CD4-positive, alpha-beta T cell treated with Interleukin-4 for 1 hour (primary cell): Measurements from ENCODE around the gene SREK1IP1.
"Not testable (repeated sequence)": the region's sequence is repeated elsewhere in the genome, so short reads cannot be mapped to it uniquely, and the experiment has no call there.

Experiments used
- DNase-seq, 2 donors: peaks; one replicate each; pipeline ENCODE4 v3.0.0-alpha.2; 2020 to 2022

The SREK1IP1 gene

DNA sequence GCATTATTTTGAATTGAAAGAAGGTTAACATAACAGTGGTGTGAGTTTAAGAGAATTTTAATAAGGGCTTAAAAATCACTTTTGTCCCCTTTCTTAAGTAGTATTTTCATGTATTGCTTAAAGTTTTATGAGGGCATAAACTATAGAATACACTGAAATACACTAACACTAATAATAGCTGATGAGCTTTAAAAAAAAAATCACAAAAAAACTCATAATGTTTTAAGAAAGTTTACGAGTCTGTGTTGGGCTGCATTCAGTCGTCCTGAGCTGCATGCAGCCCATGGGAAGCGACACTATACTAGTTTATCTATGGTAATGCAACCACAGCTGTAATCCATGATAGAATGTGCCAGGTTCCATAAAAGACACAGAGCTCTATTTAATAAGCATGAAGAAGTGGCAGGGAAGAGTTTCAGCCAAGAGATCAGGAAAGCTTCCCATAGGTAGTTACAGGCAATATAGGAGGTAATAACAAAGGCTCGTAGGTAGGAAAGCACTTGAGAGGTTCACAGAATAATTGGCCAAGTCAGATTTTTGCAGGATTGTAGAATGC, 4.5 kb downstream of the SREK1IP1 start:
- no peak for DNase-seq

DNA sequence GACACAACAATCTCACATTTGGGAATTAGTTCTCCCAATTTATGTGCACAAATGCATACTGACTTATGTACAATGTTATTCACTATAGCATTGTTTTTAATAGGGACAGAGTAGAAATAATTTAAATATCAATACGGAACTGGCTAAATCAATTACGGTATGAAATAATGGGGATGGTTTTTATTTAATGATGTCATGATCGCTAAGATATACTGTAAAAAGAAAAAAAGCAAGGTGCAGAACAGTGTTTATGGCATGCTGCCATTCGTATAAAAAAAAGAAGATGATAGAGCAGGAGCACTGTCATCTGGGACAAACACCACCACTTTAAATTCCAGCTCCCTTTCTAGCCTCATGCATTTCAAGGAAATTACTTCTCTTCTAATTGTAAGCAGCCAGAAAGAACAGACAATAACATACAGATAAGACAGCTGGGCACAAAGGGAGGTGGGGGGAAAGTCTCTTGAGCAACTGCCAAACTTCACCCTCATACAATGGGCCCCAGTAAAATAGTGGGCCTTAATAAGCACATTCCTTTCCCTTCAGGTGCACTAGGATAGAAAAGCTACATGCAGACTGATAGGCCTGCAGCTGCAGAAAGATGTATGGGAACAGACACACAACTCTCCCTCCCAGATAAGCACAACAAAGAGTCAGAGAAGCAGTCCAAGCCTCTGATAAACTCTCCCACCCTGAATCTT, 8.4 kb downstream of the SREK1IP1 start:
- no peak for DNase-seq

DNA sequence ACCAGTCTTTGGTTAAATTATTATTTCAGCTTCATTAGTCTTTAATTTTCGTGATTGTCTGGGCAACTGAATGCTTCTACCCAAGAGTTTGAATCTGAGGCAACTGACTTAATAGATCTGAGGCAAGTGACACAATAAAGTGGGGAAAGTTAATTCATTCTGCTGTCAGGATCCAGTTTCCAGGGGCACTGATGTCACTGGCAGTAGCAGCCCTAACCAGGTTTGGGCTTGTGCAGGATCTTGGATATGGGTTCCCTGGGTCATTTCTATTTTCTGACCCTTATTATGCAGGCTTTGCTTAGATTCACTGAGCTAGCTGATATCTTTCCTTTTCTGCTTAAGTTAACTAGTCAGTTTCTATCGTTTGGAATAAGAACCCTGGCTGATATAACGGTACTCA, 9.6 kb downstream of the SREK1IP1 start:
- DNase-seq, result no peak

DNA sequence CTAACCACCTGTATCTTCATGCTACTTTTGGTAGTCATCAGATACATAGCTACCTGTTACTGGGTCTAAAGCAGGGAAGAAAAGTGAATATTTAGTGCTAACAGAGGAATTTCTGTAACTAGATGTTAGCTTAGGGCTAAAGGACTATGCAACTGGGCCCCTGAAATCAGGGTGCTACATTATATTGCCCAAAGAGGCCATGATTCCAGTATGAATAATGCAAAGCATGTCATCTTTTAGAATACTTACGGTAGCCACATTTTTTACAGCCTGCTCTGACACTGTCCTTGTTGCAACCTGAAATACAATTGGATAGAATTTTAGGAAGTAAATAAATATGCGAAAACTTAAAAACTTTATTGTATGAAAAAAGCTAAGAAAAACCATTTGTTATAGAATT, 14.4 kb downstream of the SREK1IP1 start:
- DNase-seq, result no peak

DNA sequence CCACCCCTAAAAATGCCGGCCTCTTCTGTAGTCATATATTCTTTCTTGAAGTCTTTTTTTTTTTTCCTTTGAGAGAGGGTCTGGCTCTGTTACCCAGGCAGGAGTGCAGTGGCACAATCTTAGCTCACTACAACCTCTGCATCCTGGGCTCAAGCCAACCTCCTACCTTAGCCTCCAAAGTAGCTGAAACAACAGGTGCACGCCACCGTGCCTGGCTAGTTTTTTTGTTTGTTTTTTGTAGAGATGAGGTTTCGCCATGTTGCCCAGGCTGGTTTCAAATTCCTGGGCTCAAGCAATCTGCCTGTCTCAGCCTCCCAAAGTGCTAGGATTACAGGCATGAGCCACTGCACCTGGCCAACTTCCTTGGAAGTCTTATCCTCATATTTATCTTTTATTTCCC, 19.1 kb downstream of the SREK1IP1 start:
- DNase-seq, result no peak

DNA sequence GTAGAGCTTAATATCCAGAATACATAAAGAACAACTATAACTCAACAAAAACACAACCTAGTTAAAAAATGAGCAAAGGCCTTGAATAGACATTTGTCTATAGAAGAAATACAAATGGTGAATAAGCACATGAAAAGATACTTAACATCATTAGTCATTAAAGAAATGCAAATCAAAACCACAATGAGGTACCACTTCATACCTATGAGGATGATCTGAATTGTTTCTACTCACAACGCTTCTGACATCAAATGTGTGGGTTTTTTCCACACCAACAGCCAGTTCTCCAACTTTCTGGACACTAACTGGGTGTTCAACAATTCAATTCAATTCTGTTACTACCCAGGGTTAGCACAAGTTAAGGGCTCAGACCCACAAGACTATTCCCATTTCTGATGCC, 22.0 kb downstream of the SREK1IP1 start:
- DNase-seq, result no peak

DNA sequence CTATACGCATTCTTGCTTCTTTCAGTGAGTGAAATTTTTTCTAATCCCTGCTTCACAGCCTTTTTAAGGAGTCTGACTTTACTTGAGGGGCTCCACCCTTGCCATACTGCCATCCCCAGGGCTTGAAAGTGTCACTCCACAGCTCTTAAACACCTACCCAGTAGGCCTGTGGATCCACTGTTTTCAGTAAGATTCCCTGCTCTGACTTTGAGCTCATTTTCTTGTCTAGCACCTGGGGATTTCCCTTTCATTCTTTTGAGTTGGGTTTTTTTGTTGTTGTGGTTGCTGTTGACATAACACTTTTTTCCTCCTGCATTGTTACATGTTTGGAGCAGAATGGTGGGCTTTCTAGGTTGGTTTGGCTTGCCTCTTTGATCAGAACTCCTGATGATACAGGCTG, 23.6 kb downstream of the SREK1IP1 start:
- DNase-seq, result no peak

DNA sequence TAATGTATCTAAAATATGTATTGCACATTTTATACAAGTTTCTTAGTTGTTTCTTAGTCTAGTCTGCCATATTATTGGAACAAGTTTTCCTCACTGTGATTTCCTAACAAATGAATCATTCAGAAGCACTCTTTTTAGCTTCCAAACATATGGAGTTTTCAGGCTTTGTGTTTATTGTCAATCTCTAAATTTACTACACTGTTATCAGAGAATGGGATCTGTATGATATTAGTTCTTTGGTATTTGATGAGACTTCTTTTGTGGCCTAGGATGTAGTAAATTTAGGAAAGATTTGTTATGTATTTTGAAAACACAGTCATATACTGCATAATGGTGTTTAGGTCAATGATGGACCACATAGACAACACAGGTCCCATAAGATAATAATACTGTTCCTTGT, 25.7 kb downstream of the SREK1IP1 start:
- no peak for DNase-seq

DNA sequence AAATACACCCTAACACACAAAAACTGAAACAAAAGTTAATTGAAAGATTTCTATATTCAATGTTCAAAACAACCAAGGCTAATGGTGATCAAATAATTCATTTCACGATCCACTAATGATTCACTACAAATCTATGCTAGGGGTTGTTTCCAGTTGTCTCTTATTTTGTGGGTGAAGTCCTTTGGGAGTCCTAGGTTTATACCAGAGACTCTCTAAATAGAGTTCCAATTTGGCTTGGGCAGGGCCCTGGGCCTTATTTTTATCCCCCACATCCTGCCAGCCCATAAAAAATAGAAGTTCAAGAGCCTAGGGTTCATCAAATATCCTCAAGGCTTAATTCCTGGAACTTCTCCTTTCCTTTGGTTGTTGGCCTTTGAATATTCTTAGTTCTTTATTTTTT, 26.1 kb downstream of the SREK1IP1 start:
- no peak for DNase-seq

DNA sequence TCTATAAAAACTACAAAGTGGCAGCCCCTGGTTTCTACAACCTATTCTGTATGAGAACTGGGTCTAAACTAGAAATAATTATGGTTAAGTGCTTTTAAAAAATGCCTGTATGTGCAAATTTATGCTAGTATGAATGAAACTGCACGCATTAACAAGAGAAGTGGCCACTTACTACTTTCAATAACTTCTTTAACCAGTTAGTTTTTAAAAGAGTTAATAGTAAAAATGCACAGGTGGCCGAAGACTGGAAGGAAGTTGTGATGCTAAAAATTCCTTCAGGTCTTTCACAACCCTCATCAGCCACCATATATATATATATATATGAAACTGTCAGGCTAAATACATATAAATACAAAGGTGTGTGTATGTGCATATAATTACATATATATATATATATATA, 41.3 kb downstream of the SREK1IP1 start:
- DNase-seq, result no peak

DNA sequence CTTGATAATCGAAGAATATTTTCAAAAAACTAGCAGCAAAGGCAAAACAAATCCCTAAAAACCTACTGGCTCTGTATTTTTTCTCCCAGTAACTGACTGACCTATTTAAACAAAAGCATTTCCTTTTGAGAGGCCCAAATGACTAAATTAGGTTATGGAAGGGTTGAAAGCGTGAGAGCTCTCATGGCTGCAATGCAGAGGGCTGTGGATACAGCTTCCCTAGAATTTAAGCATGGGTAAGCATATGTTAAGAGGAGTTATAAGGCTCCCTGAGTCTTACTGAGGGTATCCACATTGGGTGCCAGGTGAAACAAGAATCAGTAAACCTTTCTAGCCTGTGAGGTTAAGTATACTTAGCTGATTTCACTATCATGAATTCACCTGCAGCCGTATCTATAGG, 45.9 kb downstream of the SREK1IP1 start:
- no peak for DNase-seq

DNA sequence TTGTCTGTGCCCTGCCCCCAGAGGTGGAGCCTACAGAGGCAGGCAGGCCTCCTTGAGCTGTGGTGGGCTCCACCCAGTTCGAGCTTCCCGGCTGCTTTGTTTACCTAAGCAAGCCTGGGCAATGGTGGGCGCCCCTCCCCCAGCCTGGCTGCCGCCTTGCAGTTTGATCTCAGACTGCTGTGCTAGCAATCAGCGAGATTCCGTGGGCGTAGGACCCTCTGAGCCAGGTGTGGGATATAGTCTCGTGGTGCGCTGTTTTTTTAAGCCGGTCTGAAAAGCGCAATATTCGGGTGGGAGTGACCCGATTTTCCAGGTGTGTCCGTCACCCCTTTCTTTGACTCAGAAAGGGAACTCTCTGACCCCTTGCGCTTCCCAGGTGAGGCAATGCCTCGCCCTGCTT, 54.0 kb downstream of the SREK1IP1 start:
- DNase-seq, result not testable (repeated sequence)

DNA sequence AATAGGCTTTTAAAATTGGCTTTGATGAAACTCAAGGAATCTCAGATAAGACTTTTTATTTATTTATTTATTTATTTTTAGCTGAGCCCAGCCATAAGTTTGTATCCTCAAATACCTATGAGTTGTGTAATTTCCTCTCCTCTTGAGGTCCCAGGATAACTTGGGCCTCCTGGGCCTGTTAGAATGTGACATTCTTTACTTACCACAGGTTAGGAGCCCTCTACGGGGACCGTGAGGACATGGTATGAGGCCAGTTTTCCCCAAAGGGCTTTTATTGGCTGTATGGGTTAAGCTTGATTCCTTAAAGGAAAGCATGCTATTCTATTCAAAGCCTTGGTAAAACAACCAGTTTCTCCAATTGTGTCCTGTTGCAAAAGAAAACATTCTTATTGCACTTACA, 61.3 kb downstream of the SREK1IP1 start:
- no peak for DNase-seq

DNA sequence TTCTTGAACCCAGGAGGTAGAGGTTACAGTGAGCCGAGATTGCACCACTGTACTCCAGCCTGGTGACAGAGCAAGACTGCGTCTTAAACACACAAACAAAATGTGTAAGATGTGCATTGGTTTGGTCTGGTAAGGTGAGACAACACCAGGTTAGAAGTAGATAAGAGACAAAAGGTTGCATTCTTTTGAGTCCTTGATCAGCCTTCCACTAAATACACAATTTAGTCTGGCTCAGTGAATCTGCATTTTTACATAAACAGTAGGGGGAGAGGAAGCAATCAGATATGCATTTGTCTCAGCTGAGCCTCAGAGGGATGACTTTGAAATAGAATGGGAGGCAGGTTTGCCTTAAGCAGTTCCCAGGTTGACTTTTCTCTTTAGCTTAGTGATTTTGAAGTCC, 62.4 kb downstream of the SREK1IP1 start:
- not testable (repeated sequence) for DNase-seq

DNA sequence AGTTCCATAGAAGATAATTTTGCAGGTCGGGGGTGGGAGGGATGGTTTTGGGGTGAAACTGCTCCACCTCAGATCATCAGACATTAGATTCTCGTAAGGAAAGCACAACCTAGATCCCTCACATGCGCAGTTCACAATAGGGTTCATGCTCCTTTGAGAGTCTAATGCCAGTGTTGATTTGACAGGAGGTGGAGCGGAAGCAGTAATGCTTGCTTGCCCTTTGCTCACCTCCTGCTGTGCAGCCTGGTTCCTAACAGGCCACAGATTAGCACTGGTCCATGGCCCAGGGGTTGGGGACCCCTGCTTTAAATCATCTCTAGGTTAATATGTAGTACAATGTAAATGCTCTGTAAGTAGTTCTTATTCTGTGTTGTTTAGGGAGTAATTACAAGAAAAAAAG, 67.7 kb downstream of the SREK1IP1 start:
- no peak for DNase-seq

DNA sequence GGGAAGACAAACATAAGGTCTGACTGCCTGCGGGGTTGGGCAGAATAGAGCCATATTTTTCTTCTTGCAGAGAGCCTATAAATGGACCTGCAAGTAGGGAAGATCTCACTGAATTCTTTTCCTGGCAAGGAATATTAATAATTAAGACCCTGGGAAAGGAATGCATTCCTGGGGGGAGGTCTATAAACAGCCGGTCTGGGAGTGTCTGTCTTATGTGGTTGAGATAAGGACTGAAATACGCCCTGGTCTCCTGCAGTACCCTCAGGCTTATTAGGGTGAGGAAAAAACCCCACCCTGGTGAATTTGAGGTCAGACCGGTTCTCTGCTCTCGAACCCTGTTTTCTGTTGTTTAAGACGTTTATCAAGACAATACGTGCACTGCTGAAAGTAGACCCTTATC, 72.1 kb downstream of the SREK1IP1 start:
- not testable (repeated sequence) for DNase-seq

DNA sequence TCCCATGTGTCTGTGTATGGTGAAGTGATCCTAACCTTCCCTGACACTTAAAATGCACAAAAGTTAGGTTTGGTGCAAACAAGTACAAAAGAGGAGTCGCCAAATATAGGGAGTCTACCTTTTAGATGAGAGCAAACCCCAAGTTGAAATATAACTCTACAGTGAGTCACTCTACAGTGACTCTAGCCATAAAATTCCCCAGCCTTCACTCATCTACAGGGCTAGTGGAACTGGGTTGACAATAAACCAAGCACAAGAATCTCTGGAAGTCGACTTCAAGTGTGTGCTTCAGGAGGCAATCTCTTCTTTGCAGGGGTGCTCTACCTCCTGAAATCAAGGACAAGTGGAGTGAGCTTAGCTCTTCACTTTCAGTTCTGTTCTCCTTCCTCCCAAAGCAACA, 74.9 kb downstream of the SREK1IP1 start:
- DNase-seq, result no peak

DNA sequence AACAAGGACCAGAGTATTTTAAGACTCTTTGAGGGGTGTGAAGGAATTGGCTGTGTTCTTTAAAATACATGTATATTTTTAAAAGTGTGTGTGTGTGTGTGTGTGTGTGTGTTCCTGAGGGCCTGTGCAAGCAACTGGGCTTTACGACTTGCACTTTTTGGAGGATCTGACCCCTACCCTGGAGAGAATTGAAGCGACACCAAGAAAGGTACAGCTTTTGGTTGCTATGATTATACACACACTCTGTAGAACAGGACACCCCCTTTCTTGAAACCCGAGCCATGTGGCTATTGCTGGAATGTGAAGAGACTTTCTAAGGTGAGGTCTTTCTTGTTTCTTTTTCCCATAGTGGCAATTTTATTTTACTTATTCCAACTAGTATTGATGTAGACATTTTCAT, 77.2 kb downstream of the SREK1IP1 start:
- DNase-seq, result no peak

DNA sequence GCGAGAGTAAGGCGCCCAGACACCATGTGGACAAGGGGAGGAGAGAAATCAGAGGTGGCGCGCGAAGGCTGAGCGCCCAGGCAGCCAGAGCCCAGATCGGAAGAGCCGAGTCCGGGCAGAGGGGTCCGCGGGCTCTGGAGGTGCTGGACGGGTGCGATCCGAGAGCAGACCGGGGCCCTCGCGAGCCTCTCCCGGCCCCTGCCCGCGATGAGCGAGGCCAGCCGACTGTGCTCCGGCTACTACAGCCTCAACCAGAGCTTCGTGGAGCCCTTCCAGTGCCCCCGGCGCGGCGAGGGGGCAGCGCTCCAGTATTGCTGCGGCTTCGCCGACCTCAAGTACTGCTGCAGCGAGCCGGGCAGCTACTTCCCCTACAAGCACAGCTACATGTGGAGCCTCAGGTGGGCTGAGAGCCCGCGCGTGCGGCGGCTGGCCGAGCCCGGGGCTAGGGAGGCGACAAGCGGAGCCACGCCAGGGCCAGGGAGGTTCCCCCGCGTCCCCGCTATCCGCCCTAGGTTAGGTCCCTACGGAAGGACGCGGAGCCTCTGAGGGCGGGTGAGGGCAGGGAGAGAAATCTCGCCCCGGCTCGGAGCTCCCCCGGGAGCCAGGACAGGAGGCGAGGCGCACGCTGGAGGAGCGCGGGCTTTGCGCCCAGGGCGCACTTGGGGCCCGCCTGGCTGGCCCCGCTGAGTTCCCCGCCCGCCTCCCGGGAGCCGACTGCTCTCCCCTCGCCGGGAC, 77.9 kb downstream of the SREK1IP1 start, which contains the start of gene SHISAL2B:
TSS of gene SHISAL2B (plus strand) at position 87 of the 735 bp plus-strand sequence. CDS start at position 208, 121 bp downstream.
- no peak for DNase-seq

DNA sequence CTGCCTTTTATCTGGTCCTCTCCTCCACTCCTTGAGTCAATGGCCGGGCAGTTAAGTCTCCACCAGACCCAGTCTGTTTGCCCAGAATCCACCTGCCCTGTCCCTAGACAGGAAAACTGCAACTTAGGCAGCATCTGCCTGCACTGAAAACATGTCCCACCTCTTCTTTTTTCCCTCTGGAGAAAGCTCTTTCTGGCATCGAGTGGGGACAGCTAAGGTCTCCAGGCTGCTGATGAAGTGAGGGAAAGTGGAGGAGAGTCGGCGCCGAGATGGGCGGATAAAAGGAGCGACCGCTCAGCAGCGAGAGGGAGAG, 78.4 kb downstream of the SREK1IP1 start:
- DNase-seq, result no peak

DNA sequence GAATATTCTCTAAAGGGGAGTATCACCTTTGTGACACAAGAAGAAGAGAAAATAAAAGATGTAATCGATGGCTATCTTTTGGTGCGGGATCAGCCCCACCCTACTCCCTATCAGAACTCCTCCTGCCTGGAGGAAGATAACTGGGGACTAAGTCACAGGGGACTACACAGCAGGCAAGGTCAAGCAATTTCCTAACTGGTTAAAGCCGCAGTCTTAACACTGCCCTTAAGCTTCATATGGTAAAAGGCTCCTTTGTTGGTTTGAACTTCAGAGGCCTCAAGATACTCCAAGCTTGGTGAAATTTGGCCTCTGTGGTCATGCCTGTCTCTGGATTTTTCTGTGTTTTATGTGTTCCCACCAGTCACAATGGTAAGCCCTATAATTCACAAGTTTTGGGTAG, 79.5 kb downstream of the SREK1IP1 start:
- DNase-seq, result no peak

DNA sequence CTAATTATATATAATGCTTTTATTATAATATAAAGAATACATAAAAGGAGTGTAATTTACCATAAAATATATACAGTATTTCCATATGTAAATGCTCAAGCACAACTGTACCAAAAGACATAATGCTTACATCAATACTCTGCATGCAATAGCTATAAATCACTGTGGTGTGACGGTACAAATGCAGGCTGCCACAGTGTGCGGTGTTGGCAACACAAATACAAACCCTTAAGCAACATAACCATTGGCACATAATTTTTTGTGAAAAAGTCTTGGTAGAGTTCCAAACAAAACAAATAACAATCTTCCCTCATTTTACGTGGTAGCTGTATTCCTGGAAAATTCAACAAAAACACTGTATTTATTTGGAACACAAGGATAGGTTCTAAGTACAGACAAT, 80.1 kb downstream of the SREK1IP1 start:
- DNase-seq, result no peak

DNA sequence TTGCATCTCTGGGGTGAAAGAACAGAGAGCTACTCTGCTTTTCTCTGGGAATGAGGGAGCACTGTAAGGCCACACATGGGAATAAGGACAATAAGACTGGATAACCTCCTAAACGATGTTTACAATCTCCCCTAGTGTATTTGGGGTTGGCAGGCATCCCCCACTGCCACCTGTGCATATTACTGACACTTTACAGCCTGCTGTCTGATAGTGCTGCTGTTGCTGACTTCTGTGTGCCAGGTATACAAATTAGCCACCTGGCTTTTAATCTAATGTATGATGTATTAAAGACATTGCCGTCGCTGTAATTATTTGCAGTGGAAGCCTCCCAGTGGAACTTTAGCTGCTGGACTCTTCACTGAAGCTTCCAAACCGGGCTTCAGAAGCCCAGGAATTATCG, 82.6 kb downstream of the SREK1IP1 start:
- no peak for DNase-seq

DNA sequence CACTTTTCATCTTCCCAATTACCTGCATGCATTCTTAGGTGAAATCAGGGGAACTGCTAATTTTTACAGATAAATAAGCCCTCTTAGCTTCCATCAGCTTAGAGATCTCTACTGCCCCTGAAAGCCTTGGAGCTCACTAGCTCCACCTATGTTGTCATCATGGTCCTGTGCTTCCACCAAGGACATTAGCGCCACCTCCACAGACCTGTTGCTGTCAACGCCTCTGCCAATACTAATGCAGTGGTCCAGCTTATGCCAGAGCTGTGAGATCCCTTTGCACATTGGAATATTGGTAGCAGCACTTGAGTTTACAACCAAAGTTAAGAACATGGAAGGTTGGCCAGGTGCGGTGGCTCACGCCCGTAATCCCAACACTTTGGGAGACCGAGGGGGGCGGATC, 85.9 kb downstream of the SREK1IP1 start:
- no peak for DNase-seq

DNA sequence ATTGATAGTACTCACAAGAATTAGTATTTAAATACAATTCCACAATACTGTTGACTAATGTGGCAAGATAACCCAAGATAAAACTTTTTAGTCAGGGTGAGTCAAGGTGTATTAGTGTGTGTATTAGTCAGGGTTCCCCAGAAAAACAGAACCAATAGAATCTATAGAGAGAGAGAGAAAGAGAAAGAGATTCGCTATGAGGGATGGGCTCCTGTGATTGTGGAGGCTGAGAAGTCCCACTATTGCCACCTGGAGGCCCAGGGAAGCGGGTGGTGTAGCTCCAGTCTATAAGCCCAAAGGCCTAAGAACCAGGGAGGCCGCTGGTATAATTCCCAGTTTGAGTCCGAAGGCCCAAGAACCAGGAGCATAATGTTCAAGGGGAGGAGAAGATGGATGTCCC, 88.2 kb downstream of the SREK1IP1 start:
- no peak for DNase-seq
